Measurements from ENCODE around the gene TRPM5. TPM values are rescaled to one million over a fixed set of nuclear protein-coding genes. Genes with fewer than 3 reads are reported as not detected.

The TRPM5 gene
- total and polyA plus RNA-seq, 2 of the 8 experiments (the other 6 are each of a cell fraction or from before 2014, with no cell fraction given), result 0.02 TPM; not detected in 1

DNA sequence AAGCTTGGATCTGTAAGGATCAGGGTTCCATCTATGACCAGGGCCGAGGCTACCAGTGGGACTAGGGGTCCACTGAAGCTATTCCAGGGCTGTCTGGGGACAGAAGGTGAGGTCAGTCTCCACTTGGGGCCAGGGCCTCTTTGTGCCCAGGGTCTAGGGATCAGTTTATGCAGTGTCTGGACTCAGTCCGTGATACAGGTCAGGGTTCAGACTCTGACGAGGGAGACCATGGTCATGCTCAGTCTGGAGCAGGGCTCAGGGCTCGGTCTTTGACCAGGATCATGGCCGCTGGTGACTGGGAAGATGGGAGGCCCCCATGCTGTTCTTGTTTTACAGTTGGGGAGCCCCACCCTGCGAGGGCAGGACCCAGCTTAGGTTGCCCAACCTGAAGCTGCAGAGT, 32.0 kb downstream of the TRPM5 start:
- TF ChIP-seq SIX5 (IDR thresholded peaks at IDR 0.05; ENCODE audit: low read depth, low read length) (no peak), SP1 (IDR thresholded peaks at IDR 0.05; ENCODE audit: low read depth, low read length) (no peak)
- TF ChIP-seq, protein P1, sequence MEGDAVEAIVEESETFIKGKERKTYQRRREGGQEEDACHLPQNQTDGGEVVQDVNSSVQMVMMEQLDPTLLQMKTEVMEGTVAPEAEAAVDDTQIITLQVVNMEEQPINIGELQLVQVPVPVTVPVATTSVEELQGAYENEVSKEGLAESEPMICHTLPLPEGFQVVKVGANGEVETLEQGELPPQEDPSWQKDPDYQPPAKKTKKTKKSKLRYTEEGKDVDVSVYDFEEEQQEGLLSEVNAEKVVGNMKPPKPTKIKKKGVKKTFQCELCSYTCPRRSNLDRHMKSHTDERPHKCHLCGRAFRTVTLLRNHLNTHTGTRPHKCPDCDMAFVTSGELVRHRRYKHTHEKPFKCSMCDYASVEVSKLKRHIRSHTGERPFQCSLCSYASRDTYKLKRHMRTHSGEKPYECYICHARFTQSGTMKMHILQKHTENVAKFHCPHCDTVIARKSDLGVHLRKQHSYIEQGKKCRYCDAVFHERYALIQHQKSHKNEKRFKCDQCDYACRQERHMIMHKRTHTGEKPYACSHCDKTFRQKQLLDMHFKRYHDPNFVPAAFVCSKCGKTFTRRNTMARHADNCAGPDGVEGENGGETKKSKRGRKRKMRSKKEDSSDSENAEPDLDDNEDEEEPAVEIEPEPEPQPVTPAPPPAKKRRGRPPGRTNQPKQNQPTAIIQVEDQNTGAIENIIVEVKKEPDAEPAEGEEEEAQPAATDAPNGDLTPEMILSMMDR (IDR thresholded peaks at IDR 0.05; ENCODE audit: control extremely low read depth in 1 of 3, insufficient read depth in 1 of 3, low read depth in 1 of 3, low read length in 3 of 3), result no peak
- Histone ChIP-seq H3K4ac (replicated peaks; ENCODE audit: insufficient read length, low read depth, low read length) (no peak overlapping the region), H3K9me3 (ENCODE audit: insufficient read depth in 2 of 2, low read depth in 1 of 2, low read length in 1 of 2) (no peaks in the 10 kb centered on the region), H2BK12ac (ENCODE audit: low read depth, low read length) (no peak overlapping the region), H2BK20ac (ENCODE audit: low read length) (no peak overlapping the region), H3K36me3 (ENCODE audit: control insufficient read depth in 2 of 4, insufficient read depth in 4 of 4, low read length in 3 of 4) (no peaks in the 10 kb centered on the region), H3K14ac (ENCODE audit: insufficient read length) (no peak overlapping the region), H3K9ac (replicated peaks in 1 of 4; ENCODE audit: extremely low read depth in 1 of 4, low read depth in 3 of 4, low read length in 3 of 4) (no peak overlapping the region), H4K5ac (ENCODE audit: insufficient read length, low read depth, low read length) (no peak overlapping the region), H4K20me1 (replicated peaks in 1 of 2; ENCODE audit: control insufficient read depth in 1 of 2, insufficient read depth in 2 of 2, low read length in 2 of 2) (no peaks in the 10 kb centered on the region), H3K4me1 (replicated peaks in 1 of 4; ENCODE audit: control insufficient read depth in 3 of 4, insufficient read depth in 4 of 4, low read length in 3 of 4) (no peaks in the 10 kb centered on the region), H3K27me3 (replicated peaks in 1 of 4; ENCODE audit: control insufficient read depth in 3 of 4, extremely low read depth in 1 of 4, insufficient read depth in 3 of 4, low read length in 3 of 4) (no peaks in the 10 kb centered on the region; a peak in 1 of 7 replicates), H2BK15ac (ENCODE audit: low read length) (no peak overlapping the region), H3K23ac (ENCODE audit: insufficient read length) (no peak overlapping the region), H2BK120ac (replicated peaks; ENCODE audit: low read depth, low read length) (no peak overlapping the region), H4K91ac (replicated peaks; ENCODE audit: insufficient read length, low read length) (no peak overlapping the region), H3K79me1 (ENCODE audit: low read depth, low read length) (no peaks in the 10 kb centered on the region), H3K27ac (ENCODE audit: low read depth, low read length) (no peak overlapping the region), H4K8ac (ENCODE audit: extremely low read depth, insufficient read depth, low read length) (no peak overlapping the region), H3K4me3 (ENCODE audit: extremely low read depth in 1 of 4, insufficient read depth in 2 of 4, low read depth in 3 of 4, low read length in 4 of 4) (no peak overlapping the region), H3K4me2 (ENCODE audit: insufficient read depth in 1 of 2, low read depth in 2 of 2, low read length in 2 of 2) (no peak overlapping the region), H3K18ac (ENCODE audit: extremely low read depth, low read length) (no peak overlapping the region), H3K79me2 (ENCODE audit: control insufficient read depth in 1 of 2, insufficient read depth in 2 of 2, low read length in 2 of 2) (no peaks in the 10 kb centered on the region), H3K56ac (replicated peaks; ENCODE audit: insufficient read length, low read depth, low read length) (no peak overlapping the region), H2AK5ac (ENCODE audit: low read depth, low read length) (no peak overlapping the region), H3K23me2 (ENCODE audit: low read depth, low read length) (no peaks in the 10 kb centered on the region), H2AFZ (ENCODE audit: low read length) (no peak overlapping the region), H2BK5ac (ENCODE audit: low read depth, low read length) (no peak overlapping the region)
- no peak for DNase-seq (ENCODE audit: low read depth in 1 of 2, low spot score in 2 of 2)
- FAIRE-seq, result no peak
- 88% methylated on average over 6 of the region's 6 CpGs; no CpG with 5 or more reads in 1 of the 2 experiments for WGBS, 2 experiments (ENCODE audit: extremely low coverage in 1 of 2, insufficient coverage in 1 of 2, insufficient read length in 1 of 2, insufficient replicate concordance in 2 of 2, low coverage in 1 of 2, low lambda C conversion rate in 2 of 2, missing lambda C conversion rate in 1 of 2)
- CTCF ChIA-PET (ENCODE audit: partially characterized antibody), result interaction anchor here (0.6 to 2.4 kb wide), 10 partner anchors 8 to 225 kb away, joined by 3 to 23 read pairs (median 4); partner anchors contain the start of gene TSSC4
- POLR2A ChIA-PET (ENCODE audit: partially characterized antibody), result interaction anchor here (2.3 kb wide), 1 partner anchor 12 kb away, joined by 4 read pairs; the partner anchor contains the start of gene TSSC4

Measured in H1 (cell line).